Measurements from ENCODE around the gene ILRUN. TPM values are rescaled to one million over a fixed set of nuclear protein-coding genes. Genes with fewer than 3 reads are reported as not detected.

Gene ILRUN
- total and polyA plus RNA-seq, 9 of the 15 experiments (the other 6 are each of a cell fraction or from before 2014, with no cell fraction given) = 24.9 to 78.9 (median 53.4) TPM

GRCh38 chr6:34696739-34697543 lies at the start of gene ILRUN (continued):
- TF ChIP-seq, protein P1, sequence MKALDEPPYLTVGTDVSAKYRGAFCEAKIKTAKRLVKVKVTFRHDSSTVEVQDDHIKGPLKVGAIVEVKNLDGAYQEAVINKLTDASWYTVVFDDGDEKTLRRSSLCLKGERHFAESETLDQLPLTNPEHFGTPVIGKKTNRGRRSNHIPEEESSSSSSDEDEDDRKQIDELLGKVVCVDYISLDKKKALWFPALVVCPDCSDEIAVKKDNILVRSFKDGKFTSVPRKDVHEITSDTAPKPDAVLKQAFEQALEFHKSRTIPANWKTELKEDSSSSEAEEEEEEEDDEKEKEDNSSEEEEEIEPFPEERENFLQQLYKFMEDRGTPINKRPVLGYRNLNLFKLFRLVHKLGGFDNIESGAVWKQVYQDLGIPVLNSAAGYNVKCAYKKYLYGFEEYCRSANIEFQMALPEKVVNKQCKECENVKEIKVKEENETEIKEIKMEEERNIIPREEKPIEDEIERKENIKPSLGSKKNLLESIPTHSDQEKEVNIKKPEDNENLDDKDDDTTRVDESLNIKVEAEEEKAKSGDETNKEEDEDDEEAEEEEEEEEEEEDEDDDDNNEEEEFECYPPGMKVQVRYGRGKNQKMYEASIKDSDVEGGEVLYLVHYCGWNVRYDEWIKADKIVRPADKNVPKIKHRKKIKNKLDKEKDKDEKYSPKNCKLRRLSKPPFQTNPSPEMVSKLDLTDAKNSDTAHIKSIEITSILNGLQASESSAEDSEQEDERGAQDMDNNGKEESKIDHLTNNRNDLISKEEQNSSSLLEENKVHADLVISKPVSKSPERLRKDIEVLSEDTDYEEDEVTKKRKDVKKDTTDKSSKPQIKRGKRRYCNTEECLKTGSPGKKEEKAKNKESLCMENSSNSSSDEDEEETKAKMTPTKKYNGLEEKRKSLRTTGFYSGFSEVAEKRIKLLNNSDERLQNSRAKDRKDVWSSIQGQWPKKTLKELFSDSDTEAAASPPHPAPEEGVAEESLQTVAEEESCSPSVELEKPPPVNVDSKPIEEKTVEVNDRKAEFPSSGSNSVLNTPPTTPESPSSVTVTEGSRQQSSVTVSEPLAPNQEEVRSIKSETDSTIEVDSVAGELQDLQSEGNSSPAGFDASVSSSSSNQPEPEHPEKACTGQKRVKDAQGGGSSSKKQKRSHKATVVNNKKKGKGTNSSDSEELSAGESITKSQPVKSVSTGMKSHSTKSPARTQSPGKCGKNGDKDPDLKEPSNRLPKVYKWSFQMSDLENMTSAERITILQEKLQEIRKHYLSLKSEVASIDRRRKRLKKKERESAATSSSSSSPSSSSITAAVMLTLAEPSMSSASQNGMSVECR (CRISPR knock-in tag; IDR thresholded peaks at IDR 0.05) = peak; percentile 44
- TF ChIP-seq SAP30 (IDR thresholded peaks at IDR 0.05; ENCODE audit: borderline replicate concordance, insufficient read depth, low read depth, low read length, poor library complexity, severe bottlenecking) (no peak), GTF2F1 (IDR thresholded peaks at IDR 0.05; ENCODE audit: low read depth, low read length) (no peak), DPF2 (IDR thresholded peaks at IDR 0.05) (peak; percentile 66), ZC3H11A (IDR thresholded peaks at IDR 0.05; ENCODE audit: low read depth, low read length) (0 out of 2 replicates have a peak, but pooled peaks have one; percentile 45), SUPT5H (IDR thresholded peaks at IDR 0.05) (peak; percentile 79), SIRT6 (IDR thresholded peaks at IDR 0.05; ENCODE audit: low read depth, low read length) (no peak), GTF2E2 (tag; IDR thresholded peaks at IDR 0.05) (peak; percentile 56; the same call in 1 of the 2 replicates), ATF3 (IDR thresholded peaks at IDR 0.05) (peak; percentile 80), ATF3 (CRISPR knock-in tag; conservative IDR thresholded peaks at IDR 0.05) (no peak), HSF4 (CRISPR knock-in tag; IDR thresholded peaks at IDR 0.05; ENCODE audit: borderline replicate concordance) (0 out of 2 replicates have a peak, but pooled peaks have one; percentile 39), ZBTB17 (CRISPR knock-in tag; IDR thresholded peaks at IDR 0.05) (peak; percentile 69; the same call in 1 of the 2 replicates), CREB1 (IDR thresholded peaks at IDR 0.05) (peak; percentile 99), CREB1 (CRISPR knock-in tag; IDR thresholded peaks at IDR 0.05) (peak; percentile 99), ZBTB8A (IDR thresholded peaks at IDR 0.05; ENCODE audit: partially characterized antibody) (no peak), TAF1 (IDR thresholded peaks at IDR 0.05; ENCODE audit: control insufficient read depth, extremely low read depth, insufficient read depth, low read length, severe bottlenecking) (peak; percentile 50), FOXP1 (CRISPR knock-in tag; IDR thresholded peaks at IDR 0.05) (peak; percentile 84), TFAP4 (CRISPR knock-in tag; IDR thresholded peaks at IDR 0.05; ENCODE audit: borderline replicate concordance) (peak; percentile 83), CSDE1 (IDR thresholded peaks at IDR 0.05) (peak; percentile 12 to 85; a peak in 2 of 4 replicates)
- TF ChIP-seq, protein P2, sequence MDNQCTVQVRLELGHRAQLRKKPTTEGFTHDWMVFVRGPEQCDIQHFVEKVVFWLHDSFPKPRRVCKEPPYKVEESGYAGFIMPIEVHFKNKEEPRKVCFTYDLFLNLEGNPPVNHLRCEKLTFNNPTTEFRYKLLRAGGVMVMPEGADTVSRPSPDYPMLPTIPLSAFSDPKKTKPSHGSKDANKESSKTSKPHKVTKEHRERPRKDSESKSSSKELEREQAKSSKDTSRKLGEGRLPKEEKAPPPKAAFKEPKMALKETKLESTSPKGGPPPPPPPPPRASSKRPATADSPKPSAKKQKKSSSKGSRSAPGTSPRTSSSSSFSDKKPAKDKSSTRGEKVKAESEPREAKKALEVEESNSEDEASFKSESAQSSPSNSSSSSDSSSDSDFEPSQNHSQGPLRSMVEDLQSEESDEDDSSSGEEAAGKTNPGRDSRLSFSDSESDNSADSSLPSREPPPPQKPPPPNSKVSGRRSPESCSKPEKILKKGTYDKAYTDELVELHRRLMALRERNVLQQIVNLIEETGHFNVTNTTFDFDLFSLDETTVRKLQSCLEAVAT (IDR thresholded peaks at IDR 0.05) = peak in 1 of 2 experiments; percentile 60; a peak in 1 of 4 replicates

Data from K562 (cell line).